Colonic mucosa (tissue), 4 donors: ENCODE data around the gene ANKRD65. TPM values are rescaled to one million over a fixed set of nuclear protein-coding genes. Genes with fewer than 3 reads are reported as not detected.
"Not testable (repeated sequence)": the region's sequence is repeated elsewhere in the genome, so short reads cannot be mapped to it uniquely, and the experiment has no call there.

Source experiments
- DNase-seq: peaks from one replicate; pipeline ENCODE4 v3.0.0-alpha.2; 2020
- H3K27ac ChIP-seq: fragments of 200-600 bp; one replicate; pipeline ENCODE4 v1.8.0; 2021
- H3K27me3 ChIP-seq: fragments of 200-600 bp; one replicate; pipeline ENCODE4 v1.8.0; 2021
- H3K36me3 ChIP-seq: fragments of 200-600 bp; one replicate; pipeline ENCODE4 v1.8.0; 2021
- H3K4me1 ChIP-seq: fragments of 200-600 bp; one replicate; pipeline ENCODE4 v1.8.0; 2021; ENCODE audit warnings: mild to moderate bottlenecking
- H3K4me3 ChIP-seq: fragments of 200-600 bp; one replicate; pipeline ENCODE4 v1.8.0; 2021
- H3K9ac ChIP-seq, 2 donors: one replicate each; pipeline ENCODE4 v1.7.0; 2013; ENCODE audit warnings: control low read depth in 2 of 2, low read depth in 2 of 2, low read length in 2 of 2
- H3K9me3 ChIP-seq: fragments of 200-600 bp; one replicate; pipeline ENCODE4 v1.8.0; 2021
- intact Hi-C: fragments of 100-400 bp; cut with DNase I; formaldehyde crosslinking; loops from one replicate; pipeline ENCODE4 v1.14.1; 2022
- total RNA-seq, 2 donors: library from RNA; stranded (reverse); fragmentation: NEBNext Ultra II Directional in 1 of 2; extraction: Animal tissue kit (Norgen Biotek cat#: 25700) in 1 of 2; gene quantifications; one replicate each; pipeline ENCODE4 v1.2.1, GENCODE V29; 2021
- TF ChIP-seq, protein P1 (sequence below): fragments of 200-600 bp; IDR thresholded peaks from one replicate; pipeline ENCODE4 v1.8.0; 2022; ENCODE audit warnings: antibody characterized with exemption, mild to moderate bottlenecking
- donor health status: healthy.
- donor health status: DM: no; HTN: no; CAD: no.
- donor health status: DM: no; HTN: no; CAD: no.

Gene ANKRD65
- total RNA-seq, 2 donors from 2014 or later, result 0.57 to 2.0 TPM

DNA sequence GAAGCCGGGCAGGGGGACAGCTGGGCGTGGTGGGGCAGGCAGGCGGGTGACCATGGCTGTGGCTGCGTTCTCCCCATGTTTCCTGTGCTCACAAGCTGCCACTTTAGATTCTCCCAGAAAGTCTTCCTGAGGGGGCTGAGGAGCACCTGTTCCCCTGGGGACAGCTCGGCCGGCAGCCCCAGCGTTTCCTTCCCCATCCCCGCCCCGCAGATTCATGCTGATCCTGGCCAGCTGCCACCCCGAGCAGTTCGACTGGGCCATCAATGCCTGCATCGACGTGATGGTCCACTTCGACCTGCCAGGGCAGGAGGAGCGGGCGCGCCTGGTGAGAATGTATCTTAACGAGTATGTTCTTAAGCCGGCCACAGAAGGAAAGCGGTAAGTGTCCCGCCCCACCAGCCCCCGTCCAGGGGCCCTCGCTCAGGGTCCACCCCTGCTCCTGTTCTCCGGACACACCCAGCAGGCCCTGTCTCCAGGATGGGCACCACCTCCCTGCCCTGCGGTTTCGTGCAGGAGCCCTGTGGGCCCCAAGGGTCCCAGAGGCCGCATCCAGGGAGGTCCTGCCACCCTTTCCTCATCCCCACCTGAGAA is 39.6 kb upstream of the ANKRD65 start:
- Histone ChIP-seq H3K4me1 (no peaks in the 10 kb centered on the region), H3K9me3 (no peaks in the 10 kb centered on the region), H3K4me3 (no peak overlapping the region), H3K27ac (no peak overlapping the region), H3K36me3 (no peaks in the 10 kb centered on the region), H3K27me3 (no peaks in the 10 kb centered on the region), H3K9ac (no peak overlapping the region)
- TF ChIP-seq, protein P1, sequence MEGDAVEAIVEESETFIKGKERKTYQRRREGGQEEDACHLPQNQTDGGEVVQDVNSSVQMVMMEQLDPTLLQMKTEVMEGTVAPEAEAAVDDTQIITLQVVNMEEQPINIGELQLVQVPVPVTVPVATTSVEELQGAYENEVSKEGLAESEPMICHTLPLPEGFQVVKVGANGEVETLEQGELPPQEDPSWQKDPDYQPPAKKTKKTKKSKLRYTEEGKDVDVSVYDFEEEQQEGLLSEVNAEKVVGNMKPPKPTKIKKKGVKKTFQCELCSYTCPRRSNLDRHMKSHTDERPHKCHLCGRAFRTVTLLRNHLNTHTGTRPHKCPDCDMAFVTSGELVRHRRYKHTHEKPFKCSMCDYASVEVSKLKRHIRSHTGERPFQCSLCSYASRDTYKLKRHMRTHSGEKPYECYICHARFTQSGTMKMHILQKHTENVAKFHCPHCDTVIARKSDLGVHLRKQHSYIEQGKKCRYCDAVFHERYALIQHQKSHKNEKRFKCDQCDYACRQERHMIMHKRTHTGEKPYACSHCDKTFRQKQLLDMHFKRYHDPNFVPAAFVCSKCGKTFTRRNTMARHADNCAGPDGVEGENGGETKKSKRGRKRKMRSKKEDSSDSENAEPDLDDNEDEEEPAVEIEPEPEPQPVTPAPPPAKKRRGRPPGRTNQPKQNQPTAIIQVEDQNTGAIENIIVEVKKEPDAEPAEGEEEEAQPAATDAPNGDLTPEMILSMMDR, result no peak
- intact Hi-C loops, result no loop called here
- DNase-seq, result no peak

DNA sequence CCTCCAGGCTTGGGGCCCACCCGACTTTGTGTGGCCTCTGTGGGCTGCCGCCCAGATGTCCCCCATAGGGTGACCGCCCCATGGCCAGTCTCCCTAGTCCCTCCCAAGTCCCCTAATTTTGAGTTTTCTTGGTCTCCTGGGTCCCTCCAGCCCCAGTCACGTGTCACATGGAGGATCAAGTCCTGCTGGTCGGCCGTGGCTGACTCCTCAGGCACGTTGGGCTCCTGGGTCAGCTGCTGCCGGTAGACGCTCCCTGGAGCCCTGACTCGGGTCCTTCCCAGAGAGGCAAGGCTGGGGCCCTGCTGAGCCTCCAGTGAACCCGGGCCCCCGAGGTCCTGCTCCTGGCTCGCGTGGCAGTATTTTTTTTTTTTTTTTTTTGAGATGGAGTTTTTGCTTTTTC is 38.6 kb upstream of the ANKRD65 start:
- DNase-seq, intact Hi-C loops, H3K27me3 ChIP-seq, H3K4me1 ChIP-seq, H3K36me3 ChIP-seq, H3K4me3 ChIP-seq, H3K9me3 ChIP-seq, H3K9ac ChIP-seq, H3K27ac ChIP-seq: not testable (repeated sequence)

DNA sequence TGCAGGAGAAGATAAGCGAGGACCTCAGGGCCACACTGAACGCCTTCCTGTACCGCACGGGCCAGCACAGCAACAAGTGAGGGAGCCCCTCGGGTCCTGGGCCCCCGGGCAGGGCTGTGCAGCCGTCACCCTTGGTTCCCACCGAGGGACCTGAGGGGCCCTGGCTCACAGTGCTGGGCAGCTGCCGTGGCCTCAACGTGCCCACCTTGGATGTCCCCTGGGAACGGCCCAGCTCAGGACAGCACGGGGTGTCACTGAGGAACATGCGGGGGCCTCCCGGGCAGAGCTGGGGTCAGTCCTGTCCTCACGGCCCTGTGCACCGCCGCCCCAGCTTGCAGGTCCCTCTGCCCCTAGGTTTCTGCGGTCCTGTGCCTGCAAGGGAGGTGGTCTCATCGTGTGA is 38.1 kb upstream of the ANKRD65 start:
- intact Hi-C loops, DNase-seq, H3K4me1 ChIP-seq, H3K9ac ChIP-seq, H3K36me3 ChIP-seq, H3K9me3 ChIP-seq, H3K27ac ChIP-seq, H3K4me3 ChIP-seq, H3K27me3 ChIP-seq: not testable (repeated sequence)

DNA sequence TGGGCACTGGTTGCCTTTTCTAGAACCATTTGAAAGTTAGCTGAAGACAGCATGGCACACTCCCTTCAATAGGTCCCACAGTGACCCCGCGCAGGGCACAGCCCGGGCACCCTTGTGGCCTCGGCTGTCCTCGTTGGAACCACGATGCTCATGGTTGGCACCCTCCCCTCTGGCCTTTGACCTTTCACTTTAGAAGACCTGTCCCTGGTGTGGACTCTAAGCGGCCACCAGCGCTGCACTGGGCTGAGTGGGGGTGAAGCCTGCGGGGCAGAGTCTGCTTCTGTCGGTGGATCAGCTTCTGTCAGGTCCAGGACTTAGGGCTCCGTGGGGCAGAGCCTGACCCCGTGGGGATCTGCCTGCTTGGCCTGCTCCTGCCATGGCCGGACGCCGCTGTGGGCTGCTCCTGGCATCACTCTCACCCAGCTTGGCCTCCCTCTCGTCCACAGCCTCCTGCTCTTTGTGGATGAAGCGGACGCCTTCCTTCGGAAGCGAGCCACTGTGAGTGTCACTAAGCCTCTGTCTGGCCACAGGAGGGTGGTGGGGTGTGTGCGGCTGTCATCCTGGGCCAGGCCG is 35.7 kb upstream of the ANKRD65 start:
- H3K9ac ChIP-seq, H3K4me3 ChIP-seq, DNase-seq, H3K4me1 ChIP-seq, H3K36me3 ChIP-seq, H3K27ac ChIP-seq, H3K27me3 ChIP-seq, H3K9me3 ChIP-seq, intact Hi-C loops: not testable (repeated sequence)

DNA sequence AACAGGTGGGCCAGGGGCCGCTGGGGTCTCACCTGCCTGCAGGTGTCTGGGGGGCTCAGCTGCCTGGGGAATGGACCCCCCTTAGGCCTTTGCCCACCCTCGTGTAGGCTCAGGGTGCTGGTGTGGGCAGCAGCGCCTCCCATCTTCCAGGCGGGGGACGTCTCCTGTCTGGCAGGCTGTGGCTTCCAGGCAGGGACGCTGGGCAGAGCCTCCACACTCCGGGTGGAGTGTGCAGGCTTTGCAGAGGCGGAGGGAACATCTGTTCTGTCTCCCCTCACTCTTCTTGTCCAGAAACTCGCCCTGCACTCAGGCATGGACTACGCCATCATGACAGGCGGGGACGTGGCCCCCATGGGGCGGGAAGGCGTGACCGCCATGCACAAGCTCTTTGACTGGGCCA is 34.9 kb upstream of the ANKRD65 start:
- H3K27ac ChIP-seq, H3K4me1 ChIP-seq, intact Hi-C loops, H3K27me3 ChIP-seq, H3K9me3 ChIP-seq, H3K4me3 ChIP-seq, DNase-seq, H3K36me3 ChIP-seq, H3K9ac ChIP-seq: not testable (repeated sequence)

DNA sequence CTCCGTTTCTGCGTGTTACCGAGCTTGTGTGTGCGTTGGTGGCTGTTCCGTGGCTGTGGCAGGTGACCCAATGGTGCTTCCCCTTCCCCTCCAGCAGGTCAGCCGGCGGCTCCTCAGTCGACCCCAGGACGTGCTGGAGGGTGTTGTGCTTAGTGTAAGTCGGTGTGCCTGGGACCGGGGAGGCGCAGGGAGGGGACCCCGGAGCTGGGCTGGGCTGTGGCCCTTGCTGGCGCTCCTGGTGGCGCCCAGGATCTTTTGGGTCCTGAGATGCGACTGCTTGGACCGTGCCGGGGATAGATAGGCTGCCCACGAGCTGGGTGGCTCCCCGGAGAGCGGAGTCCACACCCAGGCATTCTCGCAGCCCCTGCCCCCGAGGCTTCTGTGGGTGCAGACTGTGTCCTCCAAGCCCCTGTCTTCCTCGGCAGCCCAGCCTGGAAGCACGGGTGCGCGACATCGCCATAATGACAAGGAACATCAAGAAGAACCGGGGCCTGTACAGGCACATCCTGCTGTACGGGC is 34.3 kb upstream of the ANKRD65 start:
- Histone ChIP-seq H3K36me3 (no peaks in the 10 kb centered on the region), H3K27ac (no peak overlapping the region), H3K9me3 (no peaks in the 10 kb centered on the region), H3K27me3 (no peaks in the 10 kb centered on the region), H3K9ac (no peak overlapping the region), H3K4me1 (no peaks in the 10 kb centered on the region), H3K4me3 (no peak overlapping the region)
- TF ChIP-seq, protein P1, result no peak
- no peak for DNase-seq
- intact Hi-C loops, result no loop called here

DNA sequence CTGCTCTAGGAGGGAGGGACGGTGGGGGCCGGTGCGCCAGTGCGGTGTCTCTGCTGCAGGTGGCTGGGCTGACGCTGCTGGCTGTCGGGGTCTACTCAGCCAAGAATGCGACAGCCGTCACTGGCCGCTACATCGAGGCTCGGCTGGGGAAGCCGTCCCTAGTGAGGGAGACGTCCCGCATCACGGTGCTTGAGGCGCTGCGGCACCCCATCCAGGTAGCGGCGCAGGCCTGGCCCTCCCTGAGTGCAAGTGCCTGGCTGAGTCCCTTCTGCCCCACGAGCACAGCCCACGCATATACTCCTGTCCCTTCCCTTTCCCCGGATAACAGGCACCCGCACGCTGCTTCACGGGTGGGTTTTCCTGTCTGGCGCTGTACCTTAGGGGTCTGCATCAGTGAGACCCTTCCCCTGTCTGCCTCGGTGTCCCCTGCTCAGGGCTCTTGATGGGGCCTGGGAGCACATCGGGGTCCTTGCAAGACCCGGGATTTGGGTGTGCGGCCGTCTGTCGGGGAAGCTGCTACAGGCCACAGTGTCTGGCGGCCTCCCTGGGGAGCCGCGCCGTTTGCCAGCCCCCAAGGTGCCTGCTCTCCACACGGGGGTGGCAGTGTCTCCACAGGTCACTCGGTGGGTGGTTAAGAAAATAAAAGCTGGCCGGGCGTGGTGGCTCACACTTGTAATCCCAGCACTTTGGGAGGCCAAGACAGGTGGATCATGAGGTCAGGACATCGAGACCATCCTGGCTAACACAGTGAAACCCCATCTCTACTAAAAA is 33.4 kb upstream of the ANKRD65 start:
- DNase-seq, H3K9ac ChIP-seq, H3K9me3 ChIP-seq, H3K27me3 ChIP-seq, H3K4me1 ChIP-seq, H3K36me3 ChIP-seq, H3K27ac ChIP-seq, H3K4me3 ChIP-seq, intact Hi-C loops: not testable (repeated sequence)

DNA sequence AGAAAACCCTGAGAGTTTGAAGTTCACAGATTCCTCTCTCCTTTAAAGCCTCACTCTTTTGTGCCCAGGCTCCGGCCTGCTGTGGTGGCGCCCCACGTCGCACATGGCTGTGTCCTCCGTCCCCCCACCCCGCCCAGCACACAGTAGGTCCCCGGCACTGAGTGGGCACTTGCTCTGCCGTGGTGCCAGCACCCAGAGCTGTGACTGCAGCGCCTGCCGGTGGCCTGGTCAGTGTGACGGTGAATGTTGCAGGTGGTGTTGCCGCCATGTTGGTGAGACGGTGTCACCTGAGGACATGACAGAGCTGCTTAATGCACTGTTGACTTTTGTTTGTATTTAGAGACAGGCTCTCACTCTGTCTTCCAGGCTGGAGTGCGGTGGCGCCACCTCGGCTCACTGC is 31.8 kb upstream of the ANKRD65 start:
- Histone ChIP-seq H3K36me3 (no peaks in the 10 kb centered on the region), H3K9ac (no peak overlapping the region), H3K9me3 (no peaks in the 10 kb centered on the region), H3K4me1 (no peaks in the 10 kb centered on the region), H3K27me3 (no peaks in the 10 kb centered on the region), H3K27ac (no peak overlapping the region), H3K4me3 (no peak overlapping the region)
- TF ChIP-seq, protein P1, result no peak
- intact Hi-C loops, result no loop called here
- no peak for DNase-seq

DNA sequence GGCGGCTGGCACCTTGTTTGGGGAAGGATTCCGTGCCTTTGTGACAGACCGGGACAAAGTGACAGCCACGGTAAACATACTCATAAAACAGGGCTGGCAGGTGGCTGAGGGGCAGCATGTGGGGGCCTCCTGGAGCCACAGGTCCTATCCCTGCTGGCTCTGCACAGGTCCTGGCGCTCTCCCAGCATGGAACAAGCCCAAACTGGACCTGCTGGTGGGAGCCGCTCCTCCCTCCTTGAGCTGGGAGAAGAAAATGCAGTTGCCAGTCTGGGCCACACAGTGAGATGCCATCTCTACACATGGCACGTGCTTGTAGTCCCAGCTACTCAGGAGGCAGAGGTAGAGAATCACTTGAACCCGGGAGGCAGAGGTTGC is 31.3 kb upstream of the ANKRD65 start:
- H3K4me1 ChIP-seq, DNase-seq, H3K27ac ChIP-seq, H3K4me3 ChIP-seq, intact Hi-C loops, H3K9ac ChIP-seq, H3K36me3 ChIP-seq, H3K27me3 ChIP-seq, H3K9me3 ChIP-seq: not testable (repeated sequence)
